MCF 10A (cell line): ENCODE data around the gene SEMA3F. TPM values are rescaled to one million over a fixed set of nuclear protein-coding genes. Genes with fewer than 3 reads are reported as not detected.

Experiments
- BruUV-seq: library from RNA; stranded (reverse); fragments of 400-500 nt; replicated peaks from 2 replicates; lab custom pipeline; 2021; lab: Mats Ljungman, UMichigan
- CTCF ChIA-PET: fragments of 300-600 bp; sonication (Branson Sonifier 250); formaldehyde crosslinking; extraction: SDS; loops from one replicate; lab custom pipeline; 2021; ENCODE audit warnings: antibody characterized with exemption, inconsistent platforms; lab: Yijun Ruan, JAX
- POLR2A ChIA-PET: fragments of 300-600, 350-650 bp; sonication (Branson Sonifier 250); formaldehyde crosslinking; extraction: SDS; loops from one replicate; lab custom pipeline; 2020; ENCODE audit warnings: antibody characterized with exemption, inconsistent platforms; lab: Yijun Ruan, JAX
- DNase-seq: peaks from one replicate; pipeline ENCODE4 v3.0.0-alpha.2; 2018; ENCODE audit not compliant: unreplicated experiment
- H3K27ac Mint-ChIP-seq: one replicate; pipeline ENCODE4 v1.8.0; 2022; ENCODE audit warnings: mild to moderate bottlenecking, low read depth, mixed read lengths; ENCODE audit not compliant: unreplicated experiment
- H3K27me3 Mint-ChIP-seq: one replicate; pipeline ENCODE4 v1.8.0; 2022; ENCODE audit warnings: mixed read lengths; ENCODE audit not compliant: insufficient read depth, unreplicated experiment
- H3K36me3 Mint-ChIP-seq: one replicate; pipeline ENCODE4 v1.8.0; 2022; ENCODE audit warnings: mild to moderate bottlenecking, moderate library complexity, mixed read lengths; ENCODE audit not compliant: insufficient read depth, unreplicated experiment
- H3K4me1 Mint-ChIP-seq: one replicate; pipeline ENCODE4 v1.8.0; 2022; ENCODE audit warnings: mixed read lengths; ENCODE audit not compliant: insufficient read depth, unreplicated experiment
- H3K4me3 Mint-ChIP-seq: one replicate; pipeline ENCODE4 v1.8.0; 2022; ENCODE audit warnings: mild to moderate bottlenecking, moderate library complexity, mixed read lengths; ENCODE audit not compliant: unreplicated experiment
- H3K9me3 Mint-ChIP-seq: one replicate; pipeline ENCODE4 v1.8.0; 2022; ENCODE audit warnings: mixed read lengths; ENCODE audit not compliant: unreplicated experiment
- CTCF ChIP-seq: fragments of 200-600 bp; IDR thresholded peaks from one replicate; pipeline ENCODE4 v1.8.0; 2022; ENCODE audit warnings: antibody characterized with exemption, mild to moderate bottlenecking; ENCODE audit not compliant: unreplicated experiment
- intact Hi-C: fragments of 100-400 bp; cut with micrococcal nuclease; formaldehyde crosslinking; loops from 2 replicates; pipeline ENCODE4 v1.14.1; 2022
- total RNA-seq: library from RNA; stranded (reverse); gene quantifications from 2 replicates; pipeline ENCODE4 v1.2.3, GENCODE V29; 2022

SEMA3F gene
- total RNA-seq, 1 experiment from 2014 or later: 34.6 TPM

GRCh38 chr3:50167069-50167840, 12.1 kb downstream of the SEMA3F start:
- H3K9me3 Mint-ChIP-seq: no peaks in the 10 kb centered on the region
- CTCF ChIA-PET: interaction anchor here (0.9 to 1.0 kb wide), 2 partner anchors 23 to 107 kb away, joined by 3 read pairs; no protein-coding TSS in a partner anchor
- BruUV-seq: no TSS peak

GRCh38 chr3:50167841-50168209, 12.7 kb downstream of the SEMA3F start:
- Mint-ChIP-seq H3K36me3 (peaks cover 18% of the 10 kb centered on the region), H3K4me1 (peaks cover 64% of the 10 kb centered on the region), H3K27ac (peak overlapping the region; percentile 70), H3K4me3 (peak overlapping the region; percentile 39), H3K27me3 (no peaks in the 10 kb centered on the region), H3K9me3 (no peaks in the 10 kb centered on the region)
- ChIA-PET POLR2A (interaction anchor here (1.4 to 2.3 kb wide), 3 partner anchors 10 to 17 kb away, joined by 5 to 15 read pairs (median 12); no protein-coding TSS in a partner anchor), CTCF (interaction anchor here (0.9 to 1.0 kb wide), 2 partner anchors 23 to 107 kb away, joined by 3 read pairs; no protein-coding TSS in a partner anchor)
- no peak for TF ChIP-seq CTCF
- BruUV-seq: TSS peak; percentile 60
- intact Hi-C loops: no loop called here
- DNase-seq: no peak

More at GRCh38 chr3:50167069-50167840, 12.1 kb downstream of the SEMA3F start:
- peak; percentile 85 for DNase-seq
- no peaks in the 10 kb centered on the region for H3K27me3 Mint-ChIP-seq
- POLR2A ChIA-PET: interaction anchor here (1.4 to 2.3 kb wide), 3 partner anchors 10 to 16 kb away, joined by 5 to 15 read pairs (median 12); no protein-coding TSS in a partner anchor
- intact Hi-C loops: no loop called here
- H3K4me1 Mint-ChIP-seq: peaks cover 70% of the 10 kb centered on the region
- no peak for TF ChIP-seq CTCF
- H3K4me3 Mint-ChIP-seq: peak overlapping the region; percentile 39
- H3K36me3 Mint-ChIP-seq: peaks cover 20% of the 10 kb centered on the region
- peak overlapping the region; percentile 70 for H3K27ac Mint-ChIP-seq

GRCh38 chr3:50168388-50168787, 13.3 kb downstream of the SEMA3F start:
- Mint-ChIP-seq H3K4me3 (peak overlapping the region; percentile 39), H3K27ac (peak overlapping the region; percentile 49), H3K36me3 (peaks cover 12% of the 10 kb centered on the region), H3K4me1 (peaks cover 59% of the 10 kb centered on the region), H3K27me3 (no peaks in the 10 kb centered on the region), H3K9me3 (no peaks in the 10 kb centered on the region)
- POLR2A ChIA-PET: interaction anchor here (2.2 to 2.3 kb wide), 2 partner anchors 11 to 17 kb away, joined by 12 to 15 read pairs; no protein-coding TSS in a partner anchor
- intact Hi-C loops: no loop called here
- BruUV-seq: no TSS peak
- DNase-seq: no peak
- CTCF ChIA-PET: interaction anchor here (0.9 kb wide), 1 partner anchor 59 kb away, joined by 4 read pairs; no protein-coding TSS in a partner anchor
- TF ChIP-seq CTCF: no peak

GRCh38 chr3:50168791-50169190, 13.7 kb downstream of the SEMA3F start:
- Mint-ChIP-seq H3K4me1 (peaks cover 58% of the 10 kb centered on the region), H3K27me3 (no peaks in the 10 kb centered on the region), H3K9me3 (no peaks in the 10 kb centered on the region), H3K4me3 (no peak overlapping the region), H3K27ac (peak overlapping the region; percentile 49), H3K36me3 (peaks cover 11% of the 10 kb centered on the region)
- ChIA-PET POLR2A (interaction anchor here (2.2 to 2.3 kb wide), 2 partner anchors 11 to 18 kb away, joined by 12 to 15 read pairs; no protein-coding TSS in a partner anchor), CTCF (interaction anchor here (0.9 to 1.7 kb wide), 2 partner anchors 21 to 58 kb away, joined by 3 to 4 read pairs; no protein-coding TSS in a partner anchor)
- no peak for DNase-seq
- TF ChIP-seq CTCF: no peak
- BruUV-seq: no TSS peak
- intact Hi-C loops: no loop called here
